Measurements from ENCODE around the gene ZIK1.

DNA sequence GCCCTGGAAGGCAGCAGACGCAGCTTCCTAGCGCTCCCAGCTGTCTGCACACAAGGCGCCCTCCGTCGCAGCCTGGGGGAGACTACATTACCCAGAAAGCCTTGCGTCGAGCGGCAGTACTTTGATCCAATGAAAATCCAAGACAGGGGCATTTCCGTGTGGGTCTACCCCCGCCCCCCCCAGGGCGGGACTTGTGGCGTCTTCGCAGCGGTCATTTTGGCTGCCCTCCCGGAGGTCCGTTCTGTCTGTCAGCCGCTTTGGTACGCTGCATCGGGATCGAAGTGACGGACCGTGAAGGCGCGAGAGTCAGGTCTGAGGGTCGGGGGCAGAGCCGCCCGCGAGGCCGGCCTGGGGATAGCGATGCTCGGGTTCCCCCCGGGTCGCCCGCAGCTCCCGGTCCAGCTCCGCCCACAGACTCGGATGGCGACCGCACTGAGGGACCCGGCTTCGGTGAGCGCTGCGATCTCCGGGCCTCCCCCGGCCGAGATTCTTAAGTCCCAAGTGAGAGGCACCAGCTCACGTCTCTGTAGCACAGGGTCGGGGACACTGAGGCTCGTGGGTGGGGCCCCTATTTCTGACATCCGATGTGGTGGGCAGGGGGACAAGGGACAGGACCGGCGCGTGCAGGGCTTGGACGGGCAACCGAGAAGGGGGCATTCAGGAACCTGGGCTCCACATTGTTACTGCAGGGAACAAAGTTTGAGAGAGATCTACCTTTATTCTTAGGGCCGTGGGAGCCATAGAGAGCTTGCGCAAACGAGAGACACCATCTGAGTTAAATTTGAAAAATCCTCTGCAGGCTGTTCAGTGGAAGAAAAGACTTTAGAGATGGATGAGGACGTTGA is 49.3 kb downstream of the ZIK1 start, which contains the start of gene ZNF211:
- TF ChIP-seq EP300 (IDR thresholded peaks at IDR 0.05): no peak
- TF ChIP-seq, protein P1, sequence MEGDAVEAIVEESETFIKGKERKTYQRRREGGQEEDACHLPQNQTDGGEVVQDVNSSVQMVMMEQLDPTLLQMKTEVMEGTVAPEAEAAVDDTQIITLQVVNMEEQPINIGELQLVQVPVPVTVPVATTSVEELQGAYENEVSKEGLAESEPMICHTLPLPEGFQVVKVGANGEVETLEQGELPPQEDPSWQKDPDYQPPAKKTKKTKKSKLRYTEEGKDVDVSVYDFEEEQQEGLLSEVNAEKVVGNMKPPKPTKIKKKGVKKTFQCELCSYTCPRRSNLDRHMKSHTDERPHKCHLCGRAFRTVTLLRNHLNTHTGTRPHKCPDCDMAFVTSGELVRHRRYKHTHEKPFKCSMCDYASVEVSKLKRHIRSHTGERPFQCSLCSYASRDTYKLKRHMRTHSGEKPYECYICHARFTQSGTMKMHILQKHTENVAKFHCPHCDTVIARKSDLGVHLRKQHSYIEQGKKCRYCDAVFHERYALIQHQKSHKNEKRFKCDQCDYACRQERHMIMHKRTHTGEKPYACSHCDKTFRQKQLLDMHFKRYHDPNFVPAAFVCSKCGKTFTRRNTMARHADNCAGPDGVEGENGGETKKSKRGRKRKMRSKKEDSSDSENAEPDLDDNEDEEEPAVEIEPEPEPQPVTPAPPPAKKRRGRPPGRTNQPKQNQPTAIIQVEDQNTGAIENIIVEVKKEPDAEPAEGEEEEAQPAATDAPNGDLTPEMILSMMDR (IDR thresholded peaks at IDR 0.05): no peak
